Activated naive CD8-positive, alpha-beta T cell treated with anti-CD3 and anti-CD28 coated beads, Interleukin-2, amount 10 ng/mL, durations not matched to agents 7 days and 5 days (primary cell): ENCODE results near the gene FBXO38. TPM values are rescaled to one million over a fixed set of nuclear protein-coding genes. Genes with fewer than 3 reads are reported as not detected.

Experiments used
- ATAC-seq: fragments of 150-1000 bp; cut with Tn5 transposase; one replicate; pipeline ENCODE4 v1.10.0; 2021; ENCODE audit warnings: low read depth, moderate library complexity
- POLR2A ChIA-PET: fragments of 350-600 bp; sonication (Branson Sonifier 250); formaldehyde crosslinking; loops from one replicate; lab custom pipeline; 2021; ENCODE audit warnings: antibody characterized with exemption; lab: Charles Lee
- DNase-seq: peaks from one replicate; pipeline ENCODE4 v3.0.0; 2021
- H3K27ac Mint-ChIP-seq: one replicate; pipeline ENCODE4 v1.8.0; 2022; ENCODE audit warnings: mild to moderate bottlenecking, mixed read lengths
- H3K27me3 Mint-ChIP-seq: one replicate; pipeline ENCODE4 v1.8.0; 2022; ENCODE audit warnings: mild to moderate bottlenecking, moderate library complexity, mixed read lengths
- H3K36me3 Mint-ChIP-seq: one replicate; pipeline ENCODE4 v1.8.0; 2021; ENCODE audit warnings: mild to moderate bottlenecking, mixed read lengths
- H3K4me1 Mint-ChIP-seq: one replicate; pipeline ENCODE4 v1.8.0; 2021; ENCODE audit warnings: mixed read lengths
- H3K4me3 Mint-ChIP-seq: one replicate; pipeline ENCODE4 v1.8.0; 2022; ENCODE audit warnings: mild to moderate bottlenecking, moderate library complexity, mixed read lengths
- H3K9me3 Mint-ChIP-seq: one replicate; pipeline ENCODE4 v1.8.0; 2021; ENCODE audit warnings: mixed read lengths
- total RNA-seq, 2 experiments: library from RNA; stranded (reverse); gene quantifications; one replicate each; pipeline ENCODE4 v1.2.3, GENCODE V29; 2021

Gene FBXO38
- total RNA-seq, 2 experiments from 2014 or later: 60.5 to 65.8 TPM

DNA sequence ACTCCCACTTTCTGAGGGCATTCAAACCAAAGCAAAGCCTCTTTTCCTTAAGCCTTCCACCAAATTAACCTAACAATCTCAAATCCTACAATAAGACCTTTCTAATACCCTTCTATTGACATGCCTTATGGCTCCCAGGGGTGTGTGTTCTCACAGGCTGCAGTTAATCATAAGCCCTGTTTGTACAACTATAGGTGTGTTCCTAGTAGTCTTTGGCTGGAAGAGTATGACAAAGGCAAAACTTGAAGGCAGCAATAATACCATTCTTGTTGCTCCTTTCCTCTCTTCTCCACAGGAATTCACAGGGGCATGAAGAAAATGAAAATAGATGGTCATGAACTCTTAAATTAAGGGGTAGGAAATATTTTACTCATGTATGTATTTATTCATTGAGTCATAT, 10.9 kb upstream of the FBXO38 start:
- peaks cover 6% of the 10 kb centered on the region for H3K9me3 Mint-ChIP-seq
- H3K27me3 Mint-ChIP-seq: no peaks in the 10 kb centered on the region
- no peak overlapping the region for H3K4me3 Mint-ChIP-seq
- peaks cover 4% of the 10 kb centered on the region for H3K36me3 Mint-ChIP-seq
- POLR2A ChIA-PET: no interaction called here
- DNase-seq (no peak), ATAC-seq (no peak)
- no peak overlapping the region for H3K27ac Mint-ChIP-seq
- peaks cover 3% of the 10 kb centered on the region for H3K4me1 Mint-ChIP-seq

DNA sequence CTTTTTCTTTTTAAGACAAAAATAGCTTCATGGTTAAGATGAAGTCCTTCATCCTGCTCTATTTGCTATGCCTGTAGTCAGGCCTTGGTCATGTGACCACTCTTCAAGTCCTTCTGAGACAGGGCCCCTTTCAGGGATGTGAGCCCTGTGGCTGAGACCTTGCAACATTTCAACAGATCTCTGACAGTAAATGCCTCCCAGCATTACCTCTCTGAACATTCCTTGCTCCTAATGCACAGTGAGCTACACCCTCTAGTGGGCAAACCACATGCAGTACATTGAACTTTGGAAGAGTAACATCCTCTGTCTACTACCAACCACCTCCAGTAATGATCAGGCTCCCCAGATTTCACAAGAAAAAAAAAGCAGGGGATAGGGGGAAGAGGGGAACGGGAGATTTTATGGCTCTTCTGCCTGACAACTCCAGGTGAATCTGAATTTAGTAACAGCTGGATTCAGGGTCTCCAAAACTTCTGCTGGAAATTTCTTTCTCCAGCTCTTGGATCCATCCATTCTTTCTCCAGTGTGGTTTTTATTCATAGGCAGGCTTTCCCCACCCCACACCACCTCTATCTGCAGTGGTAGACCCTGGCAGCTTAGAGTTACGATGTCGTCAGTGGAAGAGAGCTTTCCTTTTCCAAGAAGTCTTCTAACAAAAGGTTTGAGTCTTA, 8.9 kb upstream of the FBXO38 start:
- H3K27ac Mint-ChIP-seq: no peak overlapping the region
- H3K9me3 Mint-ChIP-seq: peaks cover 13% of the 10 kb centered on the region
- H3K4me3 Mint-ChIP-seq: no peak overlapping the region
- ATAC-seq (peak; percentile 42), DNase-seq (no peak)
- POLR2A ChIA-PET: no interaction called here
- H3K27me3 Mint-ChIP-seq: no peaks in the 10 kb centered on the region
- peaks cover 18% of the 10 kb centered on the region for H3K36me3 Mint-ChIP-seq
- peaks cover 10% of the 10 kb centered on the region for H3K4me1 Mint-ChIP-seq

DNA sequence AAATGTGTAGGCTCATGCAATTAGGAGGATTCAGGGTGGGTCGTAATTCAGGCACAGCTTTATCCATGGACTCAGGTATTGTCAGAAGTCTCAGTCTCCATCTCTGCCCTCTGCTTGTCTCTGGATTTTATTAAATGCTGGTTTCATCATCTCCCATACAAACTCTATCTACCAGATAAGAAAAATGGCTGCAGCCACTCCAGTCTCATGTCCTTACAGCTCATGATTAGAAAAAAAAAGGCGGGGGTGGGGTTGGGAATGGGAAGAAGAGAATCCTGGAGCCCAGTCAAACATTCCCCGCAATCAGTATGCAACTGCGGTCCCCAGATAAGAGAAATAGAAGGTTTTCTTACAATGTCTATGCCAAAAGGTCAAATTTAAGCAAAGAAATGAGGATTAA, 7.6 kb upstream of the FBXO38 start:
- no peaks in the 10 kb centered on the region for H3K27me3 Mint-ChIP-seq
- no peak overlapping the region for H3K4me3 Mint-ChIP-seq
- peaks cover 15% of the 10 kb centered on the region for H3K4me1 Mint-ChIP-seq
- no peak for DNase-seq
- no peak for ATAC-seq
- peaks cover 20% of the 10 kb centered on the region for H3K36me3 Mint-ChIP-seq
- H3K27ac Mint-ChIP-seq: no peak overlapping the region
- POLR2A ChIA-PET: no interaction called here
- H3K9me3 Mint-ChIP-seq: peaks cover 13% of the 10 kb centered on the region

DNA sequence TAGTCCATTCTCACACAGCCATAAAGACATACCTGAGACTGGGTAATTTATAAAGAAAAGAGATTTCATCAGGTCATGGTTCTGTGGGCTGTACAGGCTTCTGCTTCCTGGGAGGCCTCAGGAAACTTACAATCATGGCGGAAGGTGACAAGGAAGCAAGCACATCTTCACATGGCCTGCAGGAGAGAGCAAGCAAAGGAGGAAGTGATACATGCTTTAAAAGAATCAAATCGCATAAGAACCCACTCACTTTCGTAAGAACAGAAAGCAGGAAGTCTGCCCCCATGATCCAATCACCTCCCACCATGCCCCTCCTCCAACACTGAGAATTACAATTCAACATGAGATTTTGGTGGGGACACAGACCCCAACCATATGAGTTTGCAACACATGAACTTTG, 5.1 kb upstream of the FBXO38 start:
- Mint-ChIP-seq H3K4me3 (no peak overlapping the region), H3K27ac (no peak overlapping the region), H3K36me3 (peaks cover 20% of the 10 kb centered on the region), H3K27me3 (no peaks in the 10 kb centered on the region), H3K9me3 (peaks cover 13% of the 10 kb centered on the region), H3K4me1 (peaks cover 17% of the 10 kb centered on the region)
- DNase-seq: no peak
- POLR2A ChIA-PET: no interaction called here
- no peak for ATAC-seq

DNA sequence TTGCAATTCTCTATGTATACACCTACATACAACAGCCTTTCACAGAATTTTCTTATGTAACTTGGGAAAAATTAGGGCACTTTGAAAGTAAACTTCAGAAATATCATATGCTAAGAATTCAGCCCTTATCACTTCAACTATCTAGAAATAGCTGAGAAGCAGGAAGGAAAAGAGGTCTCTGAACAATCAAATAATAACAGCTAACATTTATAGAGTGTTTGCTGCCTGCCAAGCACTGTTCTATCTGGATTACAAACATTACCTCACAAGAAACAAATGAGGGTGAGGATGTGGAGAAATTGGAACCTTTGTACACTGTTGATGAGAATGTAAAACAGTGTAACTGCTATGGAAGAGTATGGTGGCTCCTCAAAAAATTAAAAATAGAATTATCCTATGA, 4.4 kb upstream of the FBXO38 start:
- Mint-ChIP-seq H3K27ac (peak overlapping the region; percentile 46), H3K27me3 (no peaks in the 10 kb centered on the region), H3K4me1 (peaks cover 19% of the 10 kb centered on the region), H3K4me3 (no peak overlapping the region), H3K9me3 (peaks cover 13% of the 10 kb centered on the region), H3K36me3 (peaks cover 20% of the 10 kb centered on the region)
- DNase-seq: no peak
- POLR2A ChIA-PET: no interaction called here
- no peak for ATAC-seq

DNA sequence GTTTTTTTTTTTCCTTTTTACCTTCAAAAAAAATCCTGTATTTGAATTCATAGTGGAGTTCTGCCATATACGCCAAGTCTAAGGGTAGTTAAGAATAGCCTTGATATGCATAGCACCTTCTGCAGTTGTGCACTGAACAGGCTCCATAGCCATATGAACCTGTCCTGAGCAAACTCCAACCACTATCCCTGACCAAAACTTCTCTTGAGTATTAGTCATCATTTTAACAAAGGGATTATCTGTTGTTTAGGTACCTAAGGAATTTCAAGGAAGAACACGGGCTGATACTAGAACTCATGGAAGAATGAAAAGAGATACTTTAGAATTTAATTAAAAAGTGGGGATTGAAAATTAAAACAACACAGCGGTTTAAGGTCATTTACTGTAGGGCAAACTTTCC, 1.9 kb upstream of the FBXO38 start:
- Mint-ChIP-seq H3K4me1 (peaks cover 39% of the 10 kb centered on the region), H3K27ac (no peak overlapping the region), H3K9me3 (peaks cover 13% of the 10 kb centered on the region), H3K27me3 (no peaks in the 10 kb centered on the region), H3K36me3 (peaks cover 24% of the 10 kb centered on the region), H3K4me3 (no peak overlapping the region)
- POLR2A ChIA-PET: no interaction called here
- ATAC-seq: no peak
- DNase-seq: no peak

DNA sequence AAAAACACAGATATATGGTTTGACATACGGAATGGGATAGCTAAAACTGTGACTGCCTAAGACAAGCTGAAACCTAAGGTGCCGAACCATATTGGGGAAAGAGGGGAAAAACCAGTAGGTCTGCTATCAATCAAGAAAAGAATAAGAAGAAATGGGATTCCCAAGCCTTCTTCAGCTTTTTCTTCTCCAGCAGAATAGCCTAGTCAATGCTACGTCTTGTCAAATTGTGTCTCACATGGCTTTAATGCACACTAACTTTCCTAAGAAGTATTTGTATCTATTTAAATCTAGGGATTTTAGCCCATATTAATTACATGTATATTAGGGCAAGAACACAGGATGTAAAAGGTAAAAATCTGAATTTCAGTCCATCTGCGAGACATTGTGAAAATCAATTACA, 797 bp upstream of the FBXO38 start:
- H3K27me3 Mint-ChIP-seq: no peaks in the 10 kb centered on the region
- peaks cover 12% of the 10 kb centered on the region for H3K9me3 Mint-ChIP-seq
- H3K4me3 Mint-ChIP-seq: peak overlapping the region; percentile 98
- ATAC-seq: no peak
- DNase-seq: no peak
- POLR2A ChIA-PET: no interaction called here
- peaks cover 23% of the 10 kb centered on the region for H3K36me3 Mint-ChIP-seq
- H3K27ac Mint-ChIP-seq: peak overlapping the region; percentile 96
- peaks cover 45% of the 10 kb centered on the region for H3K4me1 Mint-ChIP-seq

DNA sequence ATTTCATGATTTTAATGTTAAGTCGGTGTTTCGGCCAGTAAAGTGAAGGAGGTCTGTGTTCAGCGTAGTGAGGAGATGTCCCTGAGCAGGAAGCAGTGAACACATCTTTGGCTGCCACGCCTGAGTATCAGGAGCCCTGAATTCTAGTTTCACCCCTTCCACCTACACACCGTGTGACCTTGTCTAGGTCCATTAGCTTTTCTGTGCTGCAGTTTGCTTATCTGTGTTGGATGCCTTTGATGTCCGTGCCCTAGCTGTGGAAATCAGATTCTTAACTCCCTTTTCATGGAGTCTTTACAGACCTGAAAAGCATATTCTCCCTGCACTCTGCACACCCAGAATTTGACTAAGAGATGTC, 601 bp downstream of the FBXO38 start:
- peak; percentile 20 for ATAC-seq

DNA sequence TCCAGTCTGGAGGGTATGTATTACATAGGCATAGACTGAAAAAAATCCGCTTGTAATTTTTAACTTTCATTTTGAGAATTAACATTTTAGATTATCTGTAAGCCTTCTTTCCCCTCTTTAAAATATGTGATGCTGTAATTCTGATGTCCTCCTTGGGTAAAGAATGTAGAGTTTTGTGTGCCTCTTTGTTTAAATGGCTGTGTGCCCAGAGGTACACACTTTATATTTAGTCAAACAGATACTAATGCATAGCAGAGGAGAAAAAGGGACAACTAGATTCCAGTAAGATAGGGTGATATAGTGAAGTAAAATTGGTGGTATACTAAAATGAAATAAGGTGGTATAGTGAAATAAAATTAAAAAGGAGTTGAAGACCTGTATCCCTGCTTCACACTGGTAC, 1.3 kb downstream of the FBXO38 start:
- H3K4me3 Mint-ChIP-seq: peak overlapping the region; percentile 98
- peaks cover 40% of the 10 kb centered on the region for H3K4me1 Mint-ChIP-seq
- no peaks in the 10 kb centered on the region for H3K27me3 Mint-ChIP-seq
- DNase-seq (no peak), ATAC-seq (no peak)
- no peaks in the 10 kb centered on the region for H3K9me3 Mint-ChIP-seq
- POLR2A ChIA-PET: no interaction called here
- peaks cover 14% of the 10 kb centered on the region for H3K36me3 Mint-ChIP-seq
- peak overlapping the region; percentile 96 for H3K27ac Mint-ChIP-seq

More for the DNA sequence above, 601 bp downstream of the FBXO38 start:
- Mint-ChIP-seq H3K4me1 (peaks cover 48% of the 10 kb centered on the region), H3K27me3 (no peaks in the 10 kb centered on the region), H3K27ac (peak overlapping the region; percentile 96), H3K9me3 (peaks cover 2% of the 10 kb centered on the region), H3K4me3 (peak overlapping the region; percentile 98), H3K36me3 (peaks cover 17% of the 10 kb centered on the region)
- DNase-seq: no peak
- POLR2A ChIA-PET: no interaction called here

DNA sequence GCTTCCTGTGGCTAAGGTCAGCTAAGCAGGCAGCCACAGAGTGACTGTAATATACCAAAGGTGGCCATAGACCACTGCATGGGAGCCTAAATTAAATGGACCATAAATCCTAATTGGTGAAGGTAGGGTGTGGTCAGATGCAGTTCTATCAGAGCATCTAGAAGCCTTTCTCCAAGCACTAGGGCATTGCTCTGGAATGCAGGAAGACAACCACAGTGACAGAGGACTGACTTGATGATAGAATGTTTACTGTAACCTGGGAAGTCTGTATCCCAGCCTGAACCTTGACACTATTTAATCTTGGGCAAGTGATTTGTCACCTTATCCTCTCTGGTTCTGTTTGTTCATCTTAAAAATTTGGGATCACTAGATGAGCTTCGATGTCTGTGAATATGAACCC, 2.3 kb downstream of the FBXO38 start:
- Mint-ChIP-seq H3K4me3 (peak overlapping the region; percentile 98), H3K9me3 (no peaks in the 10 kb centered on the region)
- ATAC-seq: no peak

DNA sequence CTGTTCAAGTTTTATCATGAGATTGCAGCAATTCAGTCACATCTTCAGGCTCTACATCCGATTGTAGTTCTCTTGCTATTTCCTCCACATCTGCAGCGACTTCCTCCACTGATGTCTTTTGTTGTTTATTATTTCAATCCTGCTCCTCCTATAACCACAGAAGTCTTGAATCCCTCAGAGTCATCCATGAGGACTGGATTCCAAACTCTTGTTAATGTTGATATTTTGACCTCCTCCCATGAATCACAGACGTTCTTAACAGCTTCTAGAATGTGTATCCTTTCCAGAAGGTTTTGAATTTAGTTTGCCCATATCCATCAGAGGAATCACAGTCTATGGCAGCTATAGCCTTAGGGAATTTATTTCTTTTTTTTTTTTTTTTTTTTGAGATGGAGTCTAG, 3.6 kb downstream of the FBXO38 start:
- Mint-ChIP-seq H3K27me3 (no peaks in the 10 kb centered on the region), H3K27ac (peak overlapping the region; percentile 37), H3K4me1 (peaks cover 46% of the 10 kb centered on the region), H3K9me3 (no peaks in the 10 kb centered on the region), H3K36me3 (peaks cover 12% of the 10 kb centered on the region), H3K4me3 (no peak overlapping the region)
- POLR2A ChIA-PET: no interaction called here
- DNase-seq (no peak), ATAC-seq (no peak)

More for the DNA sequence above, 2.3 kb downstream of the FBXO38 start:
- Mint-ChIP-seq H3K27ac (peak overlapping the region; percentile 68), H3K27me3 (no peaks in the 10 kb centered on the region), H3K4me1 (peaks cover 40% of the 10 kb centered on the region), H3K36me3 (peaks cover 12% of the 10 kb centered on the region)
- no peak for DNase-seq
- POLR2A ChIA-PET: no interaction called here

DNA sequence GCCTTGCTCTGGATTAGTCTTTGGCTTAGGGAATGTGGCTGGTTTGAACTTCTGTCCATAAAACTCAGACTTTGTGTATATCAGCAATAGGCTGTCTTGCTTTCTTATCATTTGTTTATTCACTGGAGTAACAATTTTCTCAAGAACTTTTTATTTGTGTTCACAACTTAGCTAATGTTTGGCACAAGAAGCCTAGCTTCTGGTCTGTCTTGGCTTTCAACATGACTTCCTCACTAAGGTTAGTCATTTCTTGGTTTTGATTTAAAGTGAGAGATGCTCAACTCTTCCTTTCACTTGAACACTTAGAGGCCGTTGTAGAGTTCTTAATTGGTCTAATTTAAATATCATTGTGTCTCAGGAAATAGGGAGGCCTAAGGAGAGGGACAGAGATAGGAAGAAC, 4.9 kb downstream of the FBXO38 start:
- Mint-ChIP-seq H3K9me3 (no peaks in the 10 kb centered on the region), H3K4me1 (peaks cover 46% of the 10 kb centered on the region), H3K4me3 (no peak overlapping the region), H3K36me3 (peaks cover 12% of the 10 kb centered on the region), H3K27ac (no peak overlapping the region), H3K27me3 (no peaks in the 10 kb centered on the region)
- POLR2A ChIA-PET: no interaction called here
- ATAC-seq (no peak), DNase-seq (no peak)

DNA sequence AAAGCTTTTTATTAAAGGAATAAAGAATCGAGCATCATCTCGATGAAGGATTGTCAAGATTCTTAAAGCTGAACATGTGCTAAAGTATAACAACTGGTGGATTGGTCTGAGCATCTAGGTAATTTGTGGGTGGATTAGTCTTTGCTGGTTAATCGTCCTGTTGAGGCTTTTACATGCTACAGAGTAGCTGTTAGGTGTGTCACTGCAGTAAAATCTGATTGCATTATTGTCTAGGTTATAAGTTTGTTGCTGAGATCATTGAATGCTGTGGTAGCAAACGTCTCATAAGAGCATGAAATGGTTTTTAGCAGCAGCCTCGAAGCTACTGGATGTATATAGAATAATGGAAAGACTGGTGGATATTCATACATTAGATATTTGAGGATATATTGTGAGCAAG, 7.2 kb downstream of the FBXO38 start:
- Mint-ChIP-seq H3K4me3 (no peak overlapping the region), H3K27ac (no peak overlapping the region), H3K27me3 (no peaks in the 10 kb centered on the region), H3K9me3 (no peaks in the 10 kb centered on the region), H3K4me1 (peaks cover 31% of the 10 kb centered on the region), H3K36me3 (peaks cover 15% of the 10 kb centered on the region)
- POLR2A ChIA-PET: no interaction called here
- no peak for ATAC-seq
- DNase-seq: no peak

DNA sequence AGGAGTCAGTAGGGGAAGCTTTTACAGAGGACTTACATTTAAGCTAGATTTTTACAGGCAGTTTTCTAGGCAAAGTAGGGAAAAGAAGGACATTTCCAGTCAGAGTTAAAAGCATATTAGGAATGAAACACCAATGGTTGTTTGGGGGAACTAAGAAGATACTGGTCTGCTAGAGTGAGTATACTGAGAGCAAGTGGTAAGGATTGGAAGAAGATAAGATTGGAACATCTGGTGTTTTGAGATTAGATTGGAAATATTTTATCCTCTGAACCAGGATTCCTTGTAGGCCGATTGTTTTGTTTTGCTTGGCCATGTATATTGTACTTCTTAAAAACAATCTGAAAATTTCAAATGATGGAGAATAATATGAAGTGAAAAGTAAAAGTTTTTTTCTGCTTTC, 7.7 kb downstream of the FBXO38 start:
- Mint-ChIP-seq H3K4me1 (peaks cover 26% of the 10 kb centered on the region), H3K27me3 (no peaks in the 10 kb centered on the region), H3K4me3 (no peak overlapping the region), H3K36me3 (peaks cover 13% of the 10 kb centered on the region), H3K9me3 (no peaks in the 10 kb centered on the region), H3K27ac (no peak overlapping the region)
- no peak for ATAC-seq
- DNase-seq: no peak
- POLR2A ChIA-PET: no interaction called here

DNA sequence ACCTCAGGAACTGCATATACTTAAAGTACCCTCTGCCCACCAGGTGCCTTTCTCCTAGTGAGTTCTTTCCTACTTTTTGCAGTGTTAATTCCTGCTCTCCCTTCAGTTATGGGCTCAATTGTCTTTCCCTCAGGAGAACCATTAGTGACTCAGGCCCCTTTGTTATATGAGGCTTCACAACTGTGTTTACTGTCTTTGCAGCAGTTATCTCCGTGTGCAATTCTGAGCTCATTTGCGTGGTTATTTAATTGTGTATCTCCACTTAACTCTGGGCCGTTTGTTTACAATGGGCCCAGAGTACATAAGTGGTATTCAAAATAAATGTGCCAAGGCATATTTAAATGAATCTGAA, 9.6 kb downstream of the FBXO38 start:
- H3K9me3 Mint-ChIP-seq: no peaks in the 10 kb centered on the region
- H3K36me3 Mint-ChIP-seq: peaks cover 9% of the 10 kb centered on the region
- ATAC-seq (no peak), DNase-seq (no peak)
- no peak overlapping the region for H3K4me3 Mint-ChIP-seq
- no peaks in the 10 kb centered on the region for H3K27me3 Mint-ChIP-seq
- H3K4me1 Mint-ChIP-seq: peaks cover 20% of the 10 kb centered on the region
- POLR2A ChIA-PET: no interaction called here
- no peak overlapping the region for H3K27ac Mint-ChIP-seq
